ENCODE results near the gene GRIK1. TPM values are rescaled to one million over a fixed set of nuclear protein-coding genes. Genes with fewer than 3 reads are reported as not detected.
"Not testable (repeated sequence)": the region's sequence is repeated elsewhere in the genome, so short reads cannot be mapped to it uniquely, and the experiment has no call there.

Gene GRIK1
- total RNA-seq (2014; rRNA removed; shearing (Covaris generic)) = not detected in 2 replicates

GRCh38 chr21:29939924-29940275 lies at the start of gene GRIK1:
TSS of gene GRIK1 (minus strand) at chr21:29939996.
- H3K36me3 ChIP-seq (replicated peaks; ENCODE audit: control insufficient read depth, insufficient read depth, low read length) = no peaks in the 10 kb centered on the region
- peaks cover 51% of the 10 kb centered on the region for H3K27me3 ChIP-seq (ENCODE audit: control insufficient read depth, insufficient read depth, low read length)
- DNase-seq = peak; percentile 30
- H3K4me3 ChIP-seq (ENCODE audit: insufficient read depth, low read depth, low read length) = peak within 1 kb of the TSS; percentile 54

- no peaks in the 10 kb centered on the region for H3K27me3 ChIP-seq (ENCODE audit: control insufficient read depth, insufficient read depth, low read length)
- no peak overlapping the region for H3K4me3 ChIP-seq (ENCODE audit: insufficient read depth, low read depth, low read length)
- DNase-seq = no peak
- no peaks in the 10 kb centered on the region for H3K36me3 ChIP-seq (replicated peaks; ENCODE audit: control insufficient read depth, insufficient read depth, low read length)
Observed at GRCh38 chr21:29987762-29988161, 48.0 kb upstream of the GRIK1 start.

- H3K27me3 ChIP-seq (ENCODE audit: control insufficient read depth, insufficient read depth, low read length) = no peaks in the 10 kb centered on the region
- no peak overlapping the region for H3K4me3 ChIP-seq (ENCODE audit: insufficient read depth, low read depth, low read length)
- no peaks in the 10 kb centered on the region for H3K36me3 ChIP-seq (replicated peaks; ENCODE audit: control insufficient read depth, insufficient read depth, low read length)
- no peak for DNase-seq
Observed at GRCh38 chr21:29985866-29986265, 46.1 kb upstream of the GRIK1 start.

GRCh38 chr21:29979043-29979442 lies 39.2 kb upstream of the GRIK1 start:
- no peak for DNase-seq
- H3K36me3 ChIP-seq (replicated peaks; ENCODE audit: control insufficient read depth, insufficient read depth, low read length) = no peaks in the 10 kb centered on the region
- H3K4me3 ChIP-seq (ENCODE audit: insufficient read depth, low read depth, low read length) = no peak overlapping the region
- H3K27me3 ChIP-seq (ENCODE audit: control insufficient read depth, insufficient read depth, low read length) = no peaks in the 10 kb centered on the region

DNA sequence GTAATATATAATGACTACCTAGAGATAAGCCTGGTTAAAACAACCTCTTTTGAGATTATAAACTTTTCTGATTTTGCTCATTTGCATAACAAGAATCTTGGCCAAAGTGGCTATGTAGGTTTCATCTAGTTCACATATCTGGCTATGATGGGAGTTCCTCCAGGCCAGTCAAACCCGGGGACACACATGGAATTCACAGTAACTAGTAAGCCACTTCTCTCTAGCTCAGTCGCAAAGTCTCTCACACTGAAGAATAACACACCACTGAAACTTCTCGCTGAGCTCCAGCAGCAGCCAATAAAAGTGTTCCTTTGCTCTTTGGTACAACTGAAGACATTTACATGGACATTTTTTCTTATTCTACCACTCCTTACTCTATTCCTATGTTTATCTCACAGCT lies 36.0 kb upstream of the GRIK1 start:
- no peak for DNase-seq
- no peak overlapping the region for H3K4me3 ChIP-seq (ENCODE audit: insufficient read depth, low read depth, low read length)
- no peaks in the 10 kb centered on the region for H3K36me3 ChIP-seq (replicated peaks; ENCODE audit: control insufficient read depth, insufficient read depth, low read length)
- no peaks in the 10 kb centered on the region for H3K27me3 ChIP-seq (ENCODE audit: control insufficient read depth, insufficient read depth, low read length)

- no peak overlapping the region for H3K4me3 ChIP-seq (ENCODE audit: insufficient read depth, low read depth, low read length)
- no peak for DNase-seq
Observed at GRCh38 chr21:29973258-29973657, 33.5 kb upstream of the GRIK1 start.

GRCh38 chr21:29961291-29962027 lies 21.7 kb upstream of the GRIK1 start:
- H3K27me3 ChIP-seq (ENCODE audit: control insufficient read depth, insufficient read depth, low read length) = no peaks in the 10 kb centered on the region

More at GRCh38 chr21:29973258-29973657, 33.5 kb upstream of the GRIK1 start:
- Histone ChIP-seq H3K27me3 (ENCODE audit: control insufficient read depth, insufficient read depth, low read length) (no peaks in the 10 kb centered on the region), H3K36me3 (replicated peaks; ENCODE audit: control insufficient read depth, insufficient read depth, low read length) (no peaks in the 10 kb centered on the region)

GRCh38 chr21:29958551-29958950 lies 18.8 kb upstream of the GRIK1 start:
- H3K36me3 ChIP-seq (replicated peaks; ENCODE audit: control insufficient read depth, insufficient read depth, low read length) = no peaks in the 10 kb centered on the region
- no peaks in the 10 kb centered on the region for H3K27me3 ChIP-seq (ENCODE audit: control insufficient read depth, insufficient read depth, low read length)
- DNase-seq = no peak
- no peak overlapping the region for H3K4me3 ChIP-seq (ENCODE audit: insufficient read depth, low read depth, low read length)

More at GRCh38 chr21:29961291-29962027, 21.7 kb upstream of the GRIK1 start:
- no peak for DNase-seq
- Histone ChIP-seq H3K36me3 (replicated peaks; ENCODE audit: control insufficient read depth, insufficient read depth, low read length) (no peaks in the 10 kb centered on the region), H3K4me3 (ENCODE audit: insufficient read depth, low read depth, low read length) (no peak overlapping the region)

DNA sequence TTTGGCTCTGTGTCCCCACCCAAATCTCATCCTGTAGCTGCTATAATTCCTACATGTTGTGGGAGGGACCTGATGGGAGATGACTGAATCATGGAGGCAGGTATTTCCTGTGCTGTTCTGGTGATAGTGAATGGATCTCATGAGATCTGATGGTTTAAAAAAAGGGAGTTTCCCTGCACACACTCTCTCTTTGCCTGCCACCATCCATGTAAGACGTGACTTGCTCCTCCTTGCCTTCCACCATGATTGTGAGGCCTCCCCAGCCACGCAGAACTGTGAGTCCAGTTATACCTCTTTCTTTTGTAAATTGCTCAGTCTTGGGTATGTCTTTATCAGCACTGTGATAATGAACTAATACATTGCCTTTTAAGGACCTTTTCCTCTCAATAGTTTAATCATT lies 18.2 kb upstream of the GRIK1 start:
- DNase-seq; H3K36me3 ChIP-seq (replicated peaks; ENCODE audit: control insufficient read depth, insufficient read depth, low read length); H3K27me3 ChIP-seq (ENCODE audit: control insufficient read depth, insufficient read depth, low read length); H3K4me3 ChIP-seq (ENCODE audit: insufficient read depth, low read depth, low read length): not testable (repeated sequence)

DNA sequence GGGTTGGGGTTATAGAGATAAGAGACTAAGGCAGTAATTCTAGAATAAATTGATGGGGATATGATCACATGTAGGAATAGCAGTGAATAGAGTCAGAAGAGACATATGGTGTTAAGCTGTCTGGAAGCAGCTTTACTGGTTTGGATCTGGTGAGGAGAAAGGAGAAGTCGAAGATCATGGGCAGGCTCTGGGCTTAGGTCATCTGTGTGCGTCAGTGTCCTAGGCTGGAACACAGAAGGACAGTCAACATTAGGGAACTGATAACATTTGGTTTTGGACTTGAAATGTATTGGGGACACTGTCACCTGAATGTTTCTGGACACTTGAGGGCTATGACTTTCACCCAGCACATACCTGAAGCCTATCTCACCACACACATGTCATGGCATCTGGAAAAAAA lies 13.9 kb upstream of the GRIK1 start:
- no peaks in the 10 kb centered on the region for H3K27me3 ChIP-seq (ENCODE audit: control insufficient read depth, insufficient read depth, low read length)
- no peaks in the 10 kb centered on the region for H3K36me3 ChIP-seq (replicated peaks; ENCODE audit: control insufficient read depth, insufficient read depth, low read length)
- DNase-seq = no peak
- H3K4me3 ChIP-seq (ENCODE audit: insufficient read depth, low read depth, low read length) = no peak overlapping the region

DNA sequence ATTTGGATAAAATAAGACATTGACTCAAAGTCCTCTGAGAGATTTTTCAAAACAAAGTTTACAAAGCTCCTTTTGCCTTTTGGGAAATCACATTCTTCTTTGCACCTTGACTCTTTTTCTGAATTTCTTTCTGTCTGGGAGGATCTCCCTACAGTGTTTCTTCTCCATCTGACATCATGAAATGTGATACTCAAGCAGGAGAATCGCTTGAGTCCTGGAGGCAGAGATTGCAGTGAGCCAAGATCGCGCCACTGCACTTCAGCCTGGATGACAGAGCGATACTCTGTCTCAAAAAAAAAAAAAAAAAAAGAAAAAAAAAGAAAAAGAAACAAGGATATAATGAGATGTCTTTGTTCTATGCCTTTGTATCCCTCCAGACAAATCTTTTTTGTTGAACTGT lies 13.3 kb upstream of the GRIK1 start:
- Histone ChIP-seq H3K36me3 (replicated peaks; ENCODE audit: control insufficient read depth, insufficient read depth, low read length) (no peaks in the 10 kb centered on the region), H3K27me3 (ENCODE audit: control insufficient read depth, insufficient read depth, low read length) (no peaks in the 10 kb centered on the region), H3K4me3 (ENCODE audit: insufficient read depth, low read depth, low read length) (no peak overlapping the region)
- DNase-seq = no peak

DNA sequence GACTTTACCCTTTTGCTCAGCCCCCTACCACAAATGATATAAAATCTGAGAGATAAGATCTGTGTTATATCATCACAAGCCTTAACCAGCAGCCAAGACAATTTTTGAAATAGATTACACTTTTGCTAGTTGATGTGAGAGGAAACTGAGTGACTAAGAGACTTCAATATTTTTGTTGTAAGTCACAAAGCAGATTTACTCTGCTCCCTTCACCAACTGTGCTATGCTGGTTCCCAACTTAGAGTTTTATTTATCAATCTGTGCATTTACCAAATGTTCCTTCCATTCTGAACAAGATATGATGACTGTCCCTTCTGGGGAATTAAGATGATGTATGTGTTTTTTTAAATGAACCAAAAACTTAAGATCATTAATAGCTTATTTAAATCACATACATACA lies 12.1 kb upstream of the GRIK1 start:
- Histone ChIP-seq H3K36me3 (replicated peaks; ENCODE audit: control insufficient read depth, insufficient read depth, low read length) (no peaks in the 10 kb centered on the region), H3K4me3 (ENCODE audit: insufficient read depth, low read depth, low read length) (no peak overlapping the region), H3K27me3 (ENCODE audit: control insufficient read depth, insufficient read depth, low read length) (no peaks in the 10 kb centered on the region)
- no peak for DNase-seq

GRCh38 chr21:29949991-29950390 lies 10.2 kb upstream of the GRIK1 start:
- Histone ChIP-seq H3K36me3 (replicated peaks; ENCODE audit: control insufficient read depth, insufficient read depth, low read length) (no peaks in the 10 kb centered on the region), H3K4me3 (ENCODE audit: insufficient read depth, low read depth, low read length) (no peak overlapping the region), H3K27me3 (ENCODE audit: control insufficient read depth, insufficient read depth, low read length) (no peaks in the 10 kb centered on the region)
- DNase-seq = no peak

- Histone ChIP-seq H3K27me3 (ENCODE audit: control insufficient read depth, insufficient read depth, low read length) (no peaks in the 10 kb centered on the region), H3K36me3 (replicated peaks; ENCODE audit: control insufficient read depth, insufficient read depth, low read length) (no peaks in the 10 kb centered on the region), H3K4me3 (ENCODE audit: insufficient read depth, low read depth, low read length) (no peak overlapping the region)
- no peak for DNase-seq
Observed at GRCh38 chr21:29947119-29947518, 7.3 kb upstream of the GRIK1 start.

DNA sequence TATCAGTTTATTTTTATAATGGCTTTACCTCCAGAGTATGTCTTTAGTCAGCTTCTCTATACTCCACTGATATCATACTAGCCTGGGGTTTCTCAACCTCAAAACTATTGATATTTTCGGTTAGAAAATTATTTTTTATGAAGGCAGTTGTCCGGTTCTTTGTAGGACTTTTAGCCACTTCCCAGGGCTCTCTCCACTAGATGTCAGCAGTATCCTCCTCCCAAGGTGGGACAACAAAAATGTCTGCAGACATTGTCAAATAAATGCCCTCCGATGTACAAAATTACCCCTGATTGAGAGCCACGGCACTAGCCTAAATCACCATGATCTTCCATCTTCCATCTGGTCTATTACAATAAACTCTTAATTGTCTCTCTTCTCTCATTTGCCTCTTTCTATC lies 4.1 kb upstream of the GRIK1 start:
- peak; percentile 21 for DNase-seq

DNA sequence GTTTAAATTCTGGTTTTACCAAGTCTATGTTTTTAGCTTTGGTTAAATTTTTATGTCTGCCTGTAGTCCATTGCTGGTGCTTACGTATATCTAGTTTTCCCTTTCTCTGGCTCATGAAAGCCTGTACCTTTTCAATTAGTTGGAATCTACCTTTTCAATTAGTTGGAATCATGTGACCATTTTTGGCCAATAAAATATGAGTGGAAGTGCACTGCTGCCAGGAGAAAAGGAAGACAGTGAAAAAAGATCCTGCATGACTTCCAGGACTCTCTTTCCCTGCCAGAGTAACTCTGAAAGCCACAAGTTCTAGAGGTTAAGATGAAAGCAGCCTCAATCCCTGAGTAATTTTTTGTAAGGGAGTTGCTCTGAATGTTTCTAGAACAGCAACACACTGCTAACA lies 2.2 kb upstream of the GRIK1 start:
- DNase-seq = no peak
- Histone ChIP-seq H3K36me3 (replicated peaks; ENCODE audit: control insufficient read depth, insufficient read depth, low read length) (no peaks in the 10 kb centered on the region), H3K4me3 (ENCODE audit: insufficient read depth, low read depth, low read length) (no peak overlapping the region), H3K27me3 (ENCODE audit: control insufficient read depth, insufficient read depth, low read length) (peaks cover 46% of the 10 kb centered on the region)

More for the DNA sequence above, 4.1 kb upstream of the GRIK1 start:
- H3K36me3 ChIP-seq (replicated peaks; ENCODE audit: control insufficient read depth, insufficient read depth, low read length) = no peaks in the 10 kb centered on the region
- H3K4me3 ChIP-seq (ENCODE audit: insufficient read depth, low read depth, low read length) = no peak overlapping the region
- peaks cover 28% of the 10 kb centered on the region for H3K27me3 ChIP-seq (ENCODE audit: control insufficient read depth, insufficient read depth, low read length)
